HCT116 (cell line): ENCODE results near the gene ANKRD13B. TPM values are rescaled to one million over a fixed set of nuclear protein-coding genes. Genes with fewer than 3 reads are reported as not detected.

Source experiments
- ATAC-seq: fragments of 200-7000 bp; cut with Tn5 transposase; 2 replicates; pipeline ENCODE4 v1.9.1; 2020; ENCODE audit warnings: mild to moderate bottlenecking, moderate library complexity
- BruUV-seq: library from RNA; stranded (reverse); fragments of 400-500 nt; replicated peaks from 2 replicates; lab custom pipeline; 2021; lab: Mats Ljungman, UMichigan
- CTCF ChIA-PET: fragments of 300-600 bp; sonication (Branson Sonifier 250); formaldehyde crosslinking; loops from one replicate; lab custom pipeline; 2021; ENCODE audit warnings: antibody characterized with exemption; lab: Charles Lee
- POLR2A ChIA-PET: fragments of 300-600, 350-600 bp; sonication (Branson Sonifier 250); formaldehyde crosslinking; loops from one replicate; lab custom pipeline; 2021; ENCODE audit warnings: antibody characterized with exemption; lab: Charles Lee
- RAD21 ChIA-PET, 2 experiments: fragments of 300-600 bp; sonication (Branson Sonifier 250); formaldehyde crosslinking; loops; one replicate each; lab custom pipeline; 2023; ENCODE audit warnings: low total read pairs in 2 of 2; ENCODE audit not compliant: uncharacterized antibody in 2 of 2, unreplicated experiment in 2 of 2, low non-redundant PET in 1 of 2; lab: Charles Lee
- DNase-seq: peaks from one replicate; pipeline ENCODE4 v3.0.0-alpha.2; 2010; ENCODE audit warnings: low read depth, low spot score
- H2AFZ ChIP-seq: fragments of 200-600 bp; shearing (Covaris generic), sonication (generic); 2 replicates; pipeline ENCODE4 v1.6.1; 2017; ENCODE audit warnings: low read depth, mixed run types, mixed read lengths, antibody characterized with exemption, low read length; ENCODE audit not compliant: poor library complexity, severe bottlenecking
- H3K27ac ChIP-seq: 2 replicates; pipeline ENCODE4 v1.5.1; 2012; ENCODE audit warnings: low read depth, low read length
- H3K27me3 ChIP-seq: fragments of 200-600 bp; sonication (generic); 2 replicates; pipeline ENCODE4 v1.6.1; 2016; ENCODE audit warnings: mixed run types, low read length, mixed read lengths; ENCODE audit not compliant: insufficient read depth
- H3K36me3 ChIP-seq, 2 experiments: fragments of 200-500 bp in 1 of 2; fragments of 200-600 bp in 1 of 2; sonication (Bioruptor generic) in 1 of 2; sonication (generic) in 1 of 2; 2 replicates each; pipeline versions ENCODE4 v1.5.1 to v1.6.1; 2014 to 2016; ENCODE audit warnings: low read length in 2 of 2, inconsistent platforms in 1 of 2, mixed read lengths in 1 of 2, mixed run types in 1 of 2; ENCODE audit not compliant: insufficient read depth in 2 of 2, control insufficient read depth in 1 of 2
- H3K4me1 ChIP-seq, 2 experiments: fragments of 200-600 bp in 1 of 2; sonication (generic) in 1 of 2; 2 replicates each; pipeline versions ENCODE4 v1.5.1 to v1.6.1; 2012 to 2017; ENCODE audit warnings: low read length in 2 of 2, inconsistent platforms in 1 of 2, mild to moderate bottlenecking in 1 of 2, mixed read lengths in 1 of 2, mixed run types in 1 of 2, moderate library complexity in 1 of 2; ENCODE audit not compliant: insufficient read depth in 2 of 2, control insufficient read depth in 1 of 2
- H3K4me2 ChIP-seq: fragments of 200-600 bp; sonication (generic); 2 replicates; pipeline ENCODE4 v1.6.1; 2017; ENCODE audit warnings: mixed run types, low read length, mixed read lengths
- H3K4me3 ChIP-seq, 2 experiments: fragments of 200-600 bp in 1 of 2; sonication (generic) in 1 of 2; replicated peaks in 1 of 2; 2 replicates each; pipeline ENCODE4 v1.5.1; 2011 to 2016; ENCODE audit warnings: low read length in 2 of 2, control low read depth in 1 of 2, low read depth in 1 of 2, mild to moderate bottlenecking in 1 of 2, mixed read lengths in 1 of 2, mixed run types in 1 of 2
- H3K79me2 ChIP-seq: fragments of 200-600 bp; sonication (generic); 2 replicates; pipeline ENCODE4 v1.6.1; 2017; ENCODE audit warnings: mild to moderate bottlenecking, mixed run types, low read length, moderate library complexity, mixed read lengths; ENCODE audit not compliant: insufficient read depth
- H3K9ac ChIP-seq: fragments of 200-600 bp; sonication (generic); 2 replicates; pipeline ENCODE4 v1.6.1; 2016; ENCODE audit warnings: low read length, mixed read lengths
- H3K9me2 ChIP-seq: fragments of 200-600 bp; sonication (generic), shearing (Covaris generic); 2 replicates; pipeline ENCODE4 v1.6.1; 2017; ENCODE audit warnings: mixed run types, mild to moderate bottlenecking, moderate library complexity; ENCODE audit not compliant: insufficient read depth
- H3K9me3 ChIP-seq, 2 experiments: fragments of 200-500 bp in 1 of 2; fragments of 200-600 bp in 1 of 2; sonication (Bioruptor generic) in 1 of 2; sonication (generic) in 1 of 2; 2 replicates each; pipeline ENCODE4 v1.6.1; 2014 to 2017; ENCODE audit warnings: low read length in 2 of 2, mixed read lengths in 2 of 2, inconsistent platforms in 1 of 2, low read depth in 1 of 2, mild to moderate bottlenecking in 1 of 2, mixed run types in 1 of 2, moderate library complexity in 1 of 2; ENCODE audit not compliant: control insufficient read depth in 1 of 2, insufficient read depth in 1 of 2
- H4K20me1 ChIP-seq: fragments of 200-600 bp; sonication (generic), shearing (Covaris generic); 2 replicates; pipeline ENCODE4 v1.6.1; 2017; ENCODE audit warnings: mixed run types, mild to moderate bottlenecking, moderate library complexity; ENCODE audit not compliant: insufficient read depth
- CBX3 ChIP-seq: IDR thresholded peaks from 2 replicates; pipeline ENCODE4 v1.6.1; 2012; ENCODE audit warnings: low read depth
- EGR1 ChIP-seq: IDR thresholded peaks from 2 replicates; pipeline ENCODE4 v1.6.1; 2012; ENCODE audit warnings: low read depth
- EZH2phosphoT487 ChIP-seq: fragments of 200-600 bp; IDR thresholded peaks from 2 replicates; pipeline ENCODE4 v1.6.1; 2018; ENCODE audit warnings: antibody characterized with exemption, borderline replicate concordance
- JUND ChIP-seq: IDR thresholded peaks from 2 replicates; pipeline ENCODE4 v1.6.1; 2012
- POLR2A ChIP-seq: IDR thresholded peaks from 2 replicates; pipeline ENCODE4 v1.7.0; 2011; ENCODE audit warnings: borderline replicate concordance; ENCODE audit not compliant: insufficient read depth, insufficient read length; ENCODE audit errors: extremely low read depth
- SIN3A ChIP-seq: IDR thresholded peaks from 2 replicates; pipeline ENCODE4 v1.6.1; 2012; ENCODE audit warnings: low read depth
- YY1 ChIP-seq: IDR thresholded peaks from 2 replicates; pipeline ENCODE4 v1.6.1; 2011; ENCODE audit warnings: low read length, low read depth, moderate library complexity, mild to moderate bottlenecking; ENCODE audit not compliant: insufficient replicate concordance; ENCODE audit errors: extremely low read depth
- ZFX ChIP-seq: fragments of 450-650 bp; IDR thresholded peaks from 2 replicates; pipeline ENCODE4 v1.6.1; 2017
- intact Hi-C: fragments of 100-400 bp; cut with micrococcal nuclease; formaldehyde crosslinking; loops from 2 replicates; pipeline ENCODE4 v1.10.0; 2022
- total RNA-seq: library from RNA; stranded (reverse); gene quantifications from one replicate; pipeline ENCODE4 v1.2.1, GENCODE V29; 2021; ENCODE audit not compliant: unreplicated experiment
- TF ChIP-seq, protein P1 (sequence below), 3 experiments: fragments of 200-600 bp in 1 of 3; sonication (generic) in 1 of 3; IDR thresholded peaks in 2 of 3; conservative IDR thresholded peaks in 1 of 3; 2 replicates each; pipeline ENCODE4 v1.5.1; 2012 to 2017; ENCODE audit warnings: low read depth in 2 of 3, low read length in 2 of 3, antibody characterized with exemption in 1 of 3, borderline replicate concordance in 1 of 3, control low read depth in 1 of 3, mild to moderate bottlenecking in 1 of 3, mixed read lengths in 1 of 3, mixed run types in 1 of 3, moderate library complexity in 1 of 3; ENCODE audit not compliant: insufficient read depth in 1 of 3
- TF ChIP-seq, protein P2 (sequence below): IDR thresholded peaks from 2 replicates; pipeline ENCODE4 v1.6.1; 2012; ENCODE audit warnings: low read depth

The ANKRD13B gene
- total RNA-seq, 1 experiment from 2014 or later = 27.4 TPM

DNA sequence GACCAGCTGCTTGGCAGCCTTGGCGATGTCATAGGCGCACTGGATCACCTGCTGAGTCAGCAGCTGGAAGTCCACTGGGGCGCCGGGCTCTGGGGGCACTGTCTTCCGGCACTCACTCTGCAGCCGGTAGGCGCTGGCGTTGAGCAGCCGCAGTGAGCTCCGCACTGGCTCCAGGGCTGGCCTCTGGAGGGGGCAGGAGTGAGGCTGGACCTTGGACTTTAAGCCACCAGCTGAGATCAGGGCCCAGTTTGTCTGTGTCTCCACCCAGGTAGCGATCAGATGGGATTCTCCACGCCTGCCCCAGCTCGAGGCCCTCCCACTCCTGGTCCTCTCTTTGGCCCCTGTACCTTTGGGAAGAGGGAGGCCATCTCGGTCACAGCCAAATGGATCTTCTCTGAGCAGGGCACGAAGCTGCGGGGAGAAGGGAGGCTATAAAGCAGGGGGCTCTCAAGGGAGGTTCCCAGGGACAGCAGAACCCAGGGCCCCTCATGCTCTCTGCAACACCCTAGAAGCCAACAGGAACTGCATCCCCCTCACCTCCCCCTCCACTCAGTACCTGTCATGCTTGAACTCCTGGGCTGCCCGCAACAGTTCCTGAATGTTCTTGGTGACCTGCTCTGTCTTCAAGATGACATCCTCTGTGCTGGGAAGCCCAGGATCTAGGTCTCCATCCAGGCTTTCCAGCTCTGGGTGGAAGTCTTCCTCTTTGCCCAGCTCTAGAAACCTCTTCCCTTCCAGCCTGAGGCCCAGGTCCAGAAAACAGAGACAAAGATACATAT lies 18.0 kb upstream of the ANKRD13B start:
- intact Hi-C loops = no loop called here
- no peak overlapping the region for H3K9ac ChIP-seq
- CTCF ChIA-PET = interaction anchor here (1.6 kb wide), 1 partner anchor 16 kb away, joined by 3 read pairs; no protein-coding TSS in a partner anchor
- no peaks in the 10 kb centered on the region for H3K9me3 ChIP-seq
- no peak for ATAC-seq
- RAD21 ChIA-PET = no interaction called here
- no peaks in the 10 kb centered on the region for H3K4me1 ChIP-seq
- H3K9me2 ChIP-seq = no peaks in the 10 kb centered on the region
- H3K4me3 ChIP-seq = no peak overlapping the region
- no TSS peak for BruUV-seq
- DNase-seq = no peak
- no peaks in the 10 kb centered on the region for H3K27me3 ChIP-seq
- H3K27ac ChIP-seq = no peak overlapping the region
- POLR2A ChIA-PET = no interaction called here
- no peak for TF ChIP-seq YY1
- no peak for TF ChIP-seq EZH2phosphoT487
- no peak for TF ChIP-seq ZFX
- TF ChIP-seq, protein P1, sequence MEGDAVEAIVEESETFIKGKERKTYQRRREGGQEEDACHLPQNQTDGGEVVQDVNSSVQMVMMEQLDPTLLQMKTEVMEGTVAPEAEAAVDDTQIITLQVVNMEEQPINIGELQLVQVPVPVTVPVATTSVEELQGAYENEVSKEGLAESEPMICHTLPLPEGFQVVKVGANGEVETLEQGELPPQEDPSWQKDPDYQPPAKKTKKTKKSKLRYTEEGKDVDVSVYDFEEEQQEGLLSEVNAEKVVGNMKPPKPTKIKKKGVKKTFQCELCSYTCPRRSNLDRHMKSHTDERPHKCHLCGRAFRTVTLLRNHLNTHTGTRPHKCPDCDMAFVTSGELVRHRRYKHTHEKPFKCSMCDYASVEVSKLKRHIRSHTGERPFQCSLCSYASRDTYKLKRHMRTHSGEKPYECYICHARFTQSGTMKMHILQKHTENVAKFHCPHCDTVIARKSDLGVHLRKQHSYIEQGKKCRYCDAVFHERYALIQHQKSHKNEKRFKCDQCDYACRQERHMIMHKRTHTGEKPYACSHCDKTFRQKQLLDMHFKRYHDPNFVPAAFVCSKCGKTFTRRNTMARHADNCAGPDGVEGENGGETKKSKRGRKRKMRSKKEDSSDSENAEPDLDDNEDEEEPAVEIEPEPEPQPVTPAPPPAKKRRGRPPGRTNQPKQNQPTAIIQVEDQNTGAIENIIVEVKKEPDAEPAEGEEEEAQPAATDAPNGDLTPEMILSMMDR (IDR thresholded peaks at IDR 0.05 in 2 of 3, conservative IDR thresholded peaks at IDR 0.05 in 1 of 3; ENCODE audit: borderline replicate concordance in 1 of 3, insufficient read depth in 1 of 3, low read depth in 2 of 3, low read length in 2 of 3) = no peak
- TF ChIP-seq SIN3A = no peak
- TF ChIP-seq EGR1 = no peak
- TF ChIP-seq, protein P2, sequence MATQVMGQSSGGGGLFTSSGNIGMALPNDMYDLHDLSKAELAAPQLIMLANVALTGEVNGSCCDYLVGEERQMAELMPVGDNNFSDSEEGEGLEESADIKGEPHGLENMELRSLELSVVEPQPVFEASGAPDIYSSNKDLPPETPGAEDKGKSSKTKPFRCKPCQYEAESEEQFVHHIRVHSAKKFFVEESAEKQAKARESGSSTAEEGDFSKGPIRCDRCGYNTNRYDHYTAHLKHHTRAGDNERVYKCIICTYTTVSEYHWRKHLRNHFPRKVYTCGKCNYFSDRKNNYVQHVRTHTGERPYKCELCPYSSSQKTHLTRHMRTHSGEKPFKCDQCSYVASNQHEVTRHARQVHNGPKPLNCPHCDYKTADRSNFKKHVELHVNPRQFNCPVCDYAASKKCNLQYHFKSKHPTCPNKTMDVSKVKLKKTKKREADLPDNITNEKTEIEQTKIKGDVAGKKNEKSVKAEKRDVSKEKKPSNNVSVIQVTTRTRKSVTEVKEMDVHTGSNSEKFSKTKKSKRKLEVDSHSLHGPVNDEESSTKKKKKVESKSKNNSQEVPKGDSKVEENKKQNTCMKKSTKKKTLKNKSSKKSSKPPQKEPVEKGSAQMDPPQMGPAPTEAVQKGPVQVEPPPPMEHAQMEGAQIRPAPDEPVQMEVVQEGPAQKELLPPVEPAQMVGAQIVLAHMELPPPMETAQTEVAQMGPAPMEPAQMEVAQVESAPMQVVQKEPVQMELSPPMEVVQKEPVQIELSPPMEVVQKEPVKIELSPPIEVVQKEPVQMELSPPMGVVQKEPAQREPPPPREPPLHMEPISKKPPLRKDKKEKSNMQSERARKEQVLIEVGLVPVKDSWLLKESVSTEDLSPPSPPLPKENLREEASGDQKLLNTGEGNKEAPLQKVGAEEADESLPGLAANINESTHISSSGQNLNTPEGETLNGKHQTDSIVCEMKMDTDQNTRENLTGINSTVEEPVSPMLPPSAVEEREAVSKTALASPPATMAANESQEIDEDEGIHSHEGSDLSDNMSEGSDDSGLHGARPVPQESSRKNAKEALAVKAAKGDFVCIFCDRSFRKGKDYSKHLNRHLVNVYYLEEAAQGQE = no peak
- no peak for TF ChIP-seq CBX3
- no peak for TF ChIP-seq POLR2A
- TF ChIP-seq JUND = no peak
- H3K4me2 ChIP-seq = no peak overlapping the region
- no peaks in the 10 kb centered on the region for H4K20me1 ChIP-seq
- H3K79me2 ChIP-seq = no peaks in the 10 kb centered on the region
- H2AFZ ChIP-seq = no peak overlapping the region
- H3K36me3 ChIP-seq = peaks cover 6 to 9% of the 10 kb centered on the region in 2 experiments; a peak in 2 of 4 replicates
